ENCODE measurements around the gene GPSM1.
"Not testable (repeated sequence)": the region's sequence is repeated elsewhere in the genome, so short reads cannot be mapped to it uniquely, and the experiment has no call there.

The GPSM1 gene

DNA sequence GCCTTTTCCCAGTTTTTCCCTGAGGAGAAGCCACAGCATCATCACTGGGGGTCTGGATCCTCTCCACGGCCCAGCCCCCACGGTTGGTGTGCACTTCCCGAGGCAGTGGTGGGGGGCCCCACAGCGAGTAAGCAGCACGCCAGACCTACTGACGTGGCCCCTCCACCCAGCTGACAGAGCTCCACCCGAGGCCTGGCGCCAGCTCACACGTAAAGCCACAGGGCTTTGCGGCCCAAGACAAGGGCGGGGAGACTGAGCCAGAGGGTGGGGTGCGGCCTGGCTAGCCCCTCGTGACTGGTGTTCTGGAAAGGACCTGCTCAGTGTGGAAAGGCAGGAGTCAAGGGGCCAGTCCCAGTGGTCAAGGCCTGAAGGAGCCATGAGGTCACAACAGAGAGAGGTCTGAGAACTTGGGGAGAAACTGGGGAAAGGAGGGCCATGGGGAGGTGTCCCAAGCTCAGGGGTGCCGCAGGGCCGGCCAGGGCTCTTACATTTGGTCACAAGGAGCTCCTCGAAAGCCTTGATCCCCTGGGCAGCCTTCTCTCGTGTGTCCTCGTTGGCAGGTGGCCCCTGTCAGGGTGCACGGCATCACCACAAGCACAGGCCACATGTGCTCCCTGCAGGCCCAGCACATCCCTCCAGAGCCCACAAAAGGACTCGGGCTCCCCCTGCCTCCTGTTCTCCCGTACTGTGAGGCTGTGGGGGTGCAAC is 67.1 kb downstream of the GPSM1 start:
- no peak for DNase-seq (ENCODE audit: low read depth in 2 of 2)

DNA sequence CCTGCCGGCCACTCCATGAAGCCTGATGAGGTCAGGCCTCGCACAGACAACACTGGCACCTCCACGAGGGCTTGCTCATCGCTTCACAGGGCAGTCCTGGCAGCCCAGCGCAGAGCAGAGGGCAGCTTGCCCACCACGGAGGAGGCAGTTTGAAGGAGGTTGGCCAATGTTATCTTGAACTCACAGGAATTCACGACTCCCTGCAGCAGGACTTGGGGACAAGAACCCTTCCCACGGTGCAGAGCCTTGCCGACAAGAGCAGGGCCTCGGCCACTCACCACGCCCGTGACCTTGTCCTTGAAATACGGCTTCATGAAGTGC is 67.6 kb downstream of the GPSM1 start:
- no peak for DNase-seq (ENCODE audit: low read depth in 2 of 2)

DNA sequence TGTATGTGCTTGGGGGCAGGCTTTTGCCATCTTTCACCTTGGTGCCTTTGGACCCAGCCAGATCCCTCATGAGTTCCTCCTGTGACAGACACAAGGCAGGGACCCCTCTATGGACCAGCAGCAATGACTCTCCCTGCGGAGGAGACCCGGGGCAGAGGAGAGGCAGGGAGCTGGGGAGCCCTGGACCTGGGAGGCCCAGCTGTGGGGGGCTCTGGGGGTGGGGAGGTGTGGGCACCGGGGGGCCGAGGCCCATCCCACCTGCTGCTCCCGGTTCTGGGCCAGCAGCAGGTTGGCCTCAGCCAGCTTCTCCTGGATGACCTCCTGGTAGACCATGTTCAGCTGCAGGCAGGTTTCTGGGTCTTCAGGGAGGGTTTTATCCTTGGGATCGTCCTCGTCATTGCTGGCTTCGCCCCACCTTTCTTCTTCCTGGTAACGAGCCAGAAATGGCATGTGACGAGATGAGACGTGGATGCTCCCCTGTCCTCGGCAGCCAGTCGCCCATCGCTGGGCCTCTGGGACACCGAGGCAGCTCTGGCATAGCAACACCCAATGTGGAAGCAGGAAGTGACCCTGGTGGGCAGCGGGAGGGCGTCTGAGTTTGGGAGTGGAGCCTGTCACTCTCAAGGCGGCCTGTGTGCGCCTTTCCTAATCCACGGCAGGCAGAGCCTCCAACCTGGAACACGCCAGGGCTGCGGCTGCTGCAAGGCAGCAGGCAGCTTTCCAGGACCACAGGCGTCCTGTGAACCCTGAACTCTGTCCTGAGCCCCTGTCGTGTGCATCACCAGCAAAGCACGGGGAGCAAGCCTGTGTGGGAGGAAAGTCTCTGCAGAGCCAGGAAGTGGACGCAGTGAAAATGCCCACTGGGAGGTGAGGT is 68.2 kb downstream of the GPSM1 start:
- no peak for DNase-seq (ENCODE audit: low read depth in 2 of 2)

DNA sequence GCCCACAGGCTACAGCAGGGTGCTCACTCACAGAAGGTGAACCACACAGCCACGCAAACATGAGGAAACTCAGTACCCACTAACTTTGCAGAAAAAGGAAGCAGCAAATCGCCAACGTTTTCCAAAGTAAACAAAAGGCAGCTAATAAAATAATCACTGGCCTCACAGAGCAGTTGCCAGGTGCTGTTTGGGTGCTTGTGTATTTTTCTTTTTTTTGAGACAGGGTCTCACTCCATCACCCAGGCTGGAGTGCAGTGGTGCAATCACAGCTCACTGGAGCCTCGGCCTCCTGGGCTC is 68.8 kb downstream of the GPSM1 start:
- DNase-seq (ENCODE audit: low read depth in 2 of 2), result no peak

DNA sequence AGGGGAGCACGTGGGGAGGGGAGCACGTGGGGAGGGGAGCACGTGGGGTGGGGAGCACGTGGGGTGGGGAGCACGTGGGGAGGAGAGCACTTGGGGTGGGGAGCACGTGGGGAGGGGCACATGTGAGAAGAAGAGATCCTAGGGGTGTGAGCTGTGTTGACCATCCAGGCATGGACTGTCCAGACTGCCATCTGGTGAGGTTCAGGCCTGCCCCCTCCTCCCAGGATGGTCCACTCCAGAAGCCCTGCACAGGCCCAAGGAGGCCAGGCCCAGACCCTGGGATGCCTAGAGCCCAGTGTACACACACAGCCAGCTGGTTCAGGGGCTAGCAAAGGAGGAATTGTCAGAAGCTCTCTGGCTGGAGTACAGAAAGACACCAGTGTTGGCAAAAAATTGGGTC is 70.3 kb downstream of the GPSM1 start:
- DNase-seq (ENCODE audit: low read depth in 2 of 2), result no peak

DNA sequence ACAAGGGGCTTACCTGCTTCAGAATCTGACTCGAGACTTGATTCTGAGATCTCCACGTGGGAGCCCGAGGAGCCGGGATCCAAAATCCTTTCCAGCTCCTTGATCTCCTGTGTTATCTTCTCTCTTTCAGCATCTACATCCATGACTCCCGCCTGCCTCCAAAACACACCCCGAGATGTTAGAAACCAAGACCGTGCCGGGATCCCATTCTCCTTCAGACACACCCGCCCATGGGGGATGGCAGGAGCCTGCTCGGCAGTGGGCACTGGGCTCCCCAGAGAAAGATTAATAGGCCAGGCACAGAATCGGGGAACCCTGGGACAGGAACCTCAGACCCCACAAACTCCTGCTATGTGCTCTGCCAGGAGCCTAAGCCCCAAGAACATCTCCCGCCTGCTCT is 70.9 kb downstream of the GPSM1 start:
- no peak for DNase-seq (ENCODE audit: low read depth in 2 of 2)

DNA sequence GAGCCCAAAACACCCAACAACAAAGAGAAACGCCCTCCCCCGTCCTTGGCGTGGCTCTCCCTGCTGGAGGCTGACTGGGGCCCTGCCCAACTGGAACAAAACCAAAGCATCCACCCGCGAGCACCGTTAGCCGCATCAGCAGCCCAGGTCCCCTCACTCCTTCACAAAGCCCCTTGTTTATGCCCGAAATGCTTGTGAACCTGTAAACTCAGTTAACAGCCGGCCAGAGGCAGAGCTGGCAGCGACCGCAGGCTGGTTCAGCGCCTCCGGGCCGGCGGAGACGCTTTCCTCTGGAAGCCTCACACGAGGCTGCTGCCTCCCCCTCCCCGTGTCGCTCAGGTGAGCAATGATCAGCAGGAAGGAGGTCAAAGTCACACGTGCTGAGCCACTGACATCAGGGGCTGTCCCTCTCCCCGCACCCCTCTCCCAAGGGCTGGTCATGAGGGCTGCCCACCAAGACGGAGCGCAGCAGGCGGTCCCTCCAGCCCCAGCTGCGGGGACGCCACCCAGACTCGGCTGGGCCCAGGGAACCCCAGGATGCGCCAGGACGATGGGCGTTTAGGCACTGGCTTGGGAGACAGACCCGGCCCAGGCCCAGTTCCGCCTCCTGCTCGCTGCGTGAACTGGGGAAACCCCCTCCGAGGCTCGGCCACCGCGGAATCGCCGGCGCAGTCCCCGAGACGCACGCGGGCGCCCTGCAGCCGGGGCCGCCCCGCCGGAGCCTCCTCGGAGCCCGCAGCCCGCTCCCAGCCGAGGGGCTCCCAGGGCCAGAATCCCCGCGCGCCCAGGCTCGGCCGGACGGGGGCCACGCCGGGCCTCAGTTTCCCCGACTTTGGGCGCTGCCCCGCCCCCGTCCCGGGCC is 72.1 kb downstream of the GPSM1 start:
- DNase-seq (ENCODE audit: low read depth in 2 of 2), result no peak

DNA sequence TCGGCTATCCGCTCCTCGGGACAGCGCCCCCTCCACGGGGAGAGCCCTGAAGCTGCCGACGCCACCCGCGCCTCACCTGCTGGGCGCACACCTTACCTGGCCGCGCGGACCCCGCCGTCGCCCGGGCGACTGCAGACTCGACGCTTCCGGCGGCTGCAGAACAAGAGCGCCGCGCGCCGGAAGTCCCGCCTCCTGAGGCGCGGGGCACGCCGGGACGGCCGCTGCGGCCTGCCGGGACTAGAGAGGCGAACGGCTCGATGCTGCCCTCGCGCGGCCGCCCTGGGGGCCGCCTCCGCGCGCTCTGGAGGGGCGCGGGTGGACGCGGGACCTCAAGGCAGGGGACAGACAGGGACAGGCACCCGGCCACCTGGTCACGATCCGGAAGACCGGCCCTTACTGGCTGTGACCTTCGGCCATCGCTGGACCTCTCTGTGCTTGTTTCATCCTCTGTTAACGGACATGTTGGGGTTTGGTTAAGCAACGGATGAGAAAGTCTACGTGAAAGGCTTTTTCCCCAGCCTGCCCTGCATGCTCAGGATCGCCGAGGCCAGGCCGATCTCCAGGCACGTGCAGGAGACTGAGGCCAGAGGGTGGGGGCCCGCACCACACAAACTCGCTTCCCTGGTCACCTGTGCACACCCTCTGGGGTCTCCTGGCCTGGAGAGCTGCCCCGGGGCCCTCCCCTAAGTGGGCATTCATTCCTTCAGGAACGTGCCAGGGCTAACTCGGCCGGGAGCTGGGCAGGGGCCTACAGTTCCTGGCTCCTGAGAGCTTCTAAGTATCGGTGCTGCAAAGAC is 72.9 kb downstream of the GPSM1 start, which contains the start of gene SNAPC4:
SNAPC4 (minus strand) TSS at position 133 of the 797 bp plus-strand sequence. CDS start 1,742 bp downstream, outside the sequence.
- DNase-seq (ENCODE audit: low read depth in 2 of 2), result peak; percentile 60 to 73

DNA sequence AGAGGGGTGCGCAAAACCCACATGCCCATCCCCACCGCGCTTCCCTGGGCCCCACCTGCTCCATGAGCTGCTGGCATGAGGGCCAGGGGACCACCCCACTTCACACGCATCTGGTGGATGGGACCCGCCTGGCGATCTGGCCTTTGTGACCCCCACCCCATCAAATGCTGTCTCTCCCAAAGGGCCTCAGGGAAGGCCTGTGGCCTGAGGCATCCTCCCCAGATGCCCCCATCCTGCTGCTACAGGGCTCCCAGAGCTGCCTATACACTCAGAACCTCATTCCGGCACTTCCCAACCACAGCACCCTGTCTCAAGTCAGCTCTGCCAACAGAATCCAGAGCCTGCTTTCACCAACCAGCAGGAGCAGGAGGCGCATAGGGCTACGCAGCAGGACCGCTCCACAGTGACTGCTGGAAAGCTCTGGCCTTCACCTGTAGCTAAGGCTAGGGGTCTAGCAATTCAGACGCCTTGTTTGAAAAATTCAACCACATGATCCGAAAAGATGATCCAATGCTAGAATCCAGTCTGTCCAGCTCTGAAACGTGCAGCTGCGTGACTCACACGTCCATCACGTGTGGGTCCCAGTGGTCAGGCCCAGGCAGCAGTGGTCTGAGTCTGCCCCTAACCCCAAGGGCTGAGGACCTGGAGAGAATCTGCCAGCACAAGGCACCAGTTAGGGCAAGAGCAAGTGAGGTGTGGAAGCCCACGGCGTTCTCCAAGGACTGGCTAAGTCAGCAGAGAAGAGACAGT is 74.0 kb downstream of the GPSM1 start:
- no peak for DNase-seq (ENCODE audit: low read depth in 2 of 2)

DNA sequence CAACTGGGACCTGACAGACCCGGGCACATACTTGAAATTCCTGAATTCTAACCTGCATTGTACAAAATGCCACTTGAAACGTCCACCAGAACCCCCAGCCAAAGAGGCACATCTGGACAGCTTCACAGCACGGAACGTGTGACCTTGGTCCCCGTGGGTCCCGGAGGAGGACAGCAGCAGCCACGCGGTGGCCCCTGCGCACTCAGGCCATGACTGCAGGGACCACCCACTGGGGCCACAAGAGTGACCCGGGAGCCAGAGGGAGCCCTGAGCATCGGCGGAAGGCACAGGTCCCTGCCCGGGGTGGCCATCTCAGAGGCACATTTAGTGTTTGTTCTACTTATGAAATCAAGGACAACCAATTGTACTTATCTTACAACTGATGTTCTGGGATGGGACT is 74.7 kb downstream of the GPSM1 start:
- no peak for DNase-seq (ENCODE audit: low read depth in 2 of 2)

DNA sequence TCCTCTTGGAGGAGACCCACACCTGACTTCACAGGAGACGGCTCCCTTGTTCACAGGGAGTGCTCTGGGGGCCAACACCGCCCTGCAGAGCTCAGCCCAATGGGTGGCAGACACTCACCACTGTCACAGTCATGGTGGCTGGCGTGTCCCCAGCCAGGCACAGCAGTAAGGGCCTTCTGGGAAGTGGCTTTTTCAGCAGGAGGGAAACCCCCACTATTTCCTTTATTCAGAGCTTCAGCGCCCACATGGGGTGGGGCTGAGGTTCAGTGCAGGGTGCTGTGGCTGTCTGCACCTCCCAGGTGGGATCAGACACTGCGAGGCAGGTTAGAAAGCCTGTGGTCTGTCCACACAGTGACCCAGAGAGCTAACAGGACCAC is 76.2 kb downstream of the GPSM1 start:
- peak; percentile 59 to 73 for DNase-seq (ENCODE audit: low read depth in 2 of 2)

DNA sequence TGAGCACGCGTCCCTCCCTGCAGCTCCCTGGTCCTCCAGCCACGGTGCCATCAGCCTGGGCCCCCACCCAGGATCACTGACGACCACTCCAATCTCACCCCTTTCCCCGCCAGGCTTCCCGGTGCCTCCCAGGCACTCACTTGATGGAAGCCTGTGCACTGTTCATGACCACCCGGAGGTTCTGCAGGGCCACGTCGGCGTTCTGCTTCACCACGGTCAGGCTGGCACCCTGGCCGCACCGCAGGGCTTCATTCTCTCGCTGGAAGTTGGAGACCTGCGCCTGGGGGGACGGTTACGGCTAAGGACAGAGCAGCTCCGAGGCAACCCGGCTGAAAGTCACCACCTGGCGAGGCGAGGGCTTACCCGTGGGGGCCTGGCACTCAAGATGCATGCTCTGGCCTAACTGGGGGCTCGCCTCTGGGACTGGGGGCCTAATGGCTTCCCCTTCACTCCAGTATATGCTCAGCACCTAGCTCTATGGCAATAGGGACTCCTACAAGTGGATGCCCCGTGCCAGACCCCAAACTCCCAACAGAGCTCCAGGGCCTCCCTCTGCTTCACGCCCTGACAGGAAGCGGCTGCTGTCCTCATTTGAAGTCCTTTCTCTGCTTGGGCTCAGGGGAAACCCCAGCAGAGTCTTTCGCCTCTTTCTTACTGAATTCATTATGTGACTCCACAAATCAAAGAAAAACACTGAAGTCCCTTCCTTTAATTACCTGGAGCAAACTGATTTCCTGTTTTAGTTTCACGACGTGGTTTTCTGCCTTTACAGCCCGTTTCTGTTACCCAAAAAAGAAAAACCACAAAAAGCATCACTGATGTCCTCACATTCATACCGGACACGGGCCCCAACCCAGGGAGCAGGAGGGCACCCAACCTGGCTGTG is 76.8 kb downstream of the GPSM1 start:
- DNase-seq (ENCODE audit: low read depth in 2 of 2), result no peak

DNA sequence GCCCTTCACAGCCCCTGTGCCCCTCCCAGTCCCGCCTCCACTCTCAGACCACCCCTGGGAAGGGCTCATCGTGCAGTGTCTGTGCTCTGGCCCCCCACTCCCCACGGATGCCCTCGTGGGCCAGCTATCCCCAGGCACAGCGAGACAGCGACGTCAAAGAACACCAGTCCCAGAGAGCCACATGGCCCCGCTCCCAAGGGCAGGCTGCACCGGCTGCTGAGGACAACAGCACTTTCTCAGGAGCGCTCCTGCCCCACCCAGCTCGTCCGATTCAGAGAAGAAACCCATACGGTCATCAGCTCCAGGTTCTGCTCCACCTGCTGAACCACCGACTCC is 77.4 kb downstream of the GPSM1 start:
- no peak for DNase-seq (ENCODE audit: low read depth in 2 of 2)

DNA sequence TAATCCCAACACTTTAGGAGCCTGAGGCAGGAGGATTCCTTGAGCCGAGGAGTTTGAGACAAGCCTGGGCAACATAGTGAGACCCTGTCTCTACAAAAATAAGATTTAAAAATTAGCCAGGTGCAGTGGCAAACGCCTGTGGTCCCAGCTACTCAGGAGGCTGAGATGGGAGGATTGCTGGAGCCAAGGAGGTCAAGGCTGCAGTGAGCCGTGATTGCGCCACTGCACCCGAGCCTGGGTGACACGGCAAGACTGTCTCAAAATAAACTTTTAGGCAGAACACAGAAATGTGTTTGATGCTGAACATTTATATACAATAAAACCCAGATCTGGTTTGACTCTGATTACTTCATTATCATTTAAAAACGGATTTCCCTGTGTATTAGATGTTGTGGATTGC is 78.1 kb downstream of the GPSM1 start:
- no peak for DNase-seq (ENCODE audit: low read depth in 2 of 2)

DNA sequence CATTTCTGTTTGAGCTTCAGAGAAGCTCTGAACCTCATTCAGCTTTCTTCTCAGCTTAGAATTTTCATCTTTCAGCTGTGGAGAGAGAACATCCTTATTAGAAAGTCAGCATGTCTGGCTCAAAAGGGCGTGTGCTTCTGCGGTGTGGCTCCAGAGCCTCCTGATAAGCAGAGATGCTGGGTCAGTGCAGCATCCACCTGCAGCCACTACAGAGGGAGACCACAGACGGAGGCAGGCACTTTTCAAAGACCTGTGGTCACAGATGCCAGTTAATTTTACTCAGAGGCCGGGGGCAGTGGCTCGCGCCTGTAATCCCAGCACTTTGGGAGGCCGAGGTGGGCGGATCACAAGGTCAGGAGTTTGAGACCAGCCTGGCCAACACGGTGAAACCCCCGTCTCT is 78.6 kb downstream of the GPSM1 start:
- DNase-seq (ENCODE audit: low read depth in 2 of 2), result not testable (repeated sequence)

DNA sequence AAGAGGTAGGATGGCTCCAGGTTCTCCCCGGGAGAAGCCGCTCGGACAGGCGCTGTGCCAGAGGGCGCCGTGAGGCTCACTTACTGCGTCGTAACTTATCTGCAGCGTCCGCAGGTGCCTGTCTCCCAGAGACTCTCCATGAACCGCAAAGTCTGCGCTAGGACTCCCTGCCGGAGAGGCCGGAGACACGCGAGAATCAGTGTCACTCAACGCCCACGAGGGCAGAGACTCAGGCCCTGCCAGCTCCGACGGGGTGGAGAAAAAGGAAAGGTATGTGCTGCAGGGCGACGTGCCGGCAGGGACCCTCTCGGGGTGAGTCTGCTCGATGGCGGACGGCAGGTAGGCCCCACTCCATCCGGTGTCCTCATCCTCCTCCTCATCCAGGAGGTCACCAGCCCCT is 79.7 kb downstream of the GPSM1 start:
- not testable (repeated sequence) for DNase-seq (ENCODE audit: low read depth in 2 of 2)

DNA sequence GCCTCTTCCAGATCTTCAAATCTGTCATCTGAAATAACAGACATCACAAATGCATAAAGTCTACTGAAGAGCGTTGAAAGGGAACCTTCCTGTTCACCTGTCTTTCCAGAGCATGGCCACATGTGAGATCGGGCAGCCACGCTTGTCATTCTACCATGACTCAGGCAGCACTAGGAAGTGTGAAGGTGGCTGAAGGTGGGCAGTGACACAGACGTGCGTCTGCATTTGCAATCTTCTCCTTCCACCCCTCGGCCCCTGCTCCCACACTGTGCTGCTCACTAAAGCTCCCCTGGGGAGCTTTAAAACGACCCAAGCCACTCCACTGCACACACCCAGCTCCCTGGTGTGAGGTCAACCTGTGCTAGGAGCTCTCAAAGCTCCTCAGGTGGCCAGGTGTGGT is 80.6 kb downstream of the GPSM1 start:
- no peak for DNase-seq (ENCODE audit: low read depth in 2 of 2)
